Muscle of arm (tissue), 12 donors: Measurements from ENCODE around the gene MOB3B. TPM values are rescaled to one million over a fixed set of nuclear protein-coding genes. Genes with fewer than 3 reads are reported as not detected.
"Not testable (repeated sequence)": the region's sequence is repeated elsewhere in the genome, so short reads cannot be mapped to it uniquely, and the experiment has no call there.

Experiments
- DNase-seq: peaks from one replicate; pipeline ENCODE4 v3.0.0-alpha.2; 2013
- polyA plus RNA-seq, 12 donors: library from polyadenylated mRNA; unstranded; fragments of 120-200 nt; gene quantifications; one replicate each; pipeline ENCODE4 v1.2.1, GENCODE V29; 2013; ENCODE audit not compliant: insufficient read length in 12 of 12

Gene MOB3B
- polyA plus RNA-seq, 12 donors: 2.1 to 7.3 (median 2.9) TPM; not detected in 1

DNA sequence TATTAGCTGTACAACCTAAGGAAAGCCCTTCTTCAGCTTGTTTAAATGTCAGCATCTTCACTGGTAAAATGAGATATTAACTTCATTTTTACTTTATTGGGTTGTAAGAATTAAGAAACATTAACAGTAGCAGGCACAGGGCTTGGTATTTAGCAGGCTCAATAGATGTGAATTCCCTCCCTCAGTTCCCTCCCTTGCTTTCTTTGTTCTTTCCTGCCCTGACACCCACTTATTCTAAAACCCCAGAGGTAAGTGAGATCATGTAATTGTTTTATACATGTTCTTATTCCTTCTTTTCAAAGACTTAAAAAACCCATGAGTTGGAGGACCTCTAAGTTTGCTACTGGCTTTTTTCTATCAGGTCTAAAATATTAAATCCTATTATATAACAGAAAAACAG lies 78.9 kb downstream of the MOB3B start:
- DNase-seq: no peak

DNA sequence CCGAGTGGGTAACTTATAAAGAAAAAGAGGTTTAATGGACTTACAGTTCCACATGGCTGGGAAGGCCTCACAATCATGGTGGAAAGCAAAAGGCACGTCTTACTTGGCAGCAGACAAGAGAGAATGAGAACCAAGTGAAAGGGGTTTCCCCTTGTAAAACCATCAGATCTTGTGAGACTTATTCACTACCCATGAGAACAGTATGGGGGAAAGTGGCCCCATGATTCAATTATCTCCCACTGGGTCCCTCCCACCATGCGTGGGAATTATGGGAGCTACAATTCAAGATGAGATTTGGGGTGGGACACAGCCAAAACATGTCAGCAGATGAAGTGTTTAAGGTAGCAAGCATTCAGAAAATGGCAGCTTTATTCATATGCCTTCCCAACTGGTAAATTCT lies 81.3 kb downstream of the MOB3B start:
- not testable (repeated sequence) for DNase-seq

GRCh38 chr9:27447031-27447683 lies 82.5 kb downstream of the MOB3B start:
- DNase-seq: no peak

GRCh38 chr9:27445688-27446087 lies 83.9 kb downstream of the MOB3B start:
- no peak for DNase-seq

DNA sequence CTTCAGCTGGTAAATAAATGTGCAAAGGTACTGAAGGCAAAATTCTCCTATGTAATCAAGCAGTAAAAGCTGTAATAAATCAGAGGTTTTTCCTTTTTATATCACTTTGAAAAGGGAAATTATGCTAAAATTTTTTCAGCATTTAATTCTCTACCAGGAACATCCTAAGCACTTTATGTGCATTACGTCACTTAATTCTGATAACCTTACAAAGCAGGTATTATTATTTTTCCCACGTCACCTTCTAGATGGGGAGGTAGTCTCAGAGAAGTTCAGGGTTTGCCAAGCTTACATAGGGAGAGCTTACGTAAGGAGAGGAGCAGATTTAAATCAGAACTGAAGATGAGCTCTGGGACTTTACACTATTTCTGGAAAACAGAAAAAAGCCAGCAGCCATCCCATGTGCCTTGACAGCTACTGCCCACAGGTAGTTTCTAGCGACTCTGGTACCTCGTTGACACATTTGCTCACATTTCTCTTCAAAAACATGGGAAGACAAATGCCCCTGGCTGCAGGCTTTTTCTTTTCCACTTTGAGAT lies 84.5 kb downstream of the MOB3B start:
- DNase-seq: no peak

DNA sequence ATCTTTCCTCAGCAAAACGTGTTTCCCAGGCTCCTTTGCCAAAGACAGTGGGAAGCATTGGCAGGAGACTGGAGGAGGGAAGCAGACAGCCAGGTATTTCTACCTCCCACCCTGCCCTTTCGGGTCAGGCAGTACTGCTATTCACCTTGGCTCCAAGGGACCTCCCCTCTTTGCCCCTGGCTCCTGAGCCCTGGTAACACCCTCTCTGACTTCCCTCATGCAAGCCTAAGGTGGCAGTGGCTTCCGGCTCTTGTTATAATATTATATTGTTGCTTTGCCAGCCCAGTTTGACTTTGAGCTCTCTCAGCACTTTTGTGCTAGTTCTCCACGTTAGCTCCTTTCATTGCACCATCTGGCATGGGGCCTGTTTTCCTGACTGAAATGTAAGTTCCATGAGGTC lies 87.2 kb downstream of the MOB3B start:
- no peak for DNase-seq

GRCh38 chr9:27441741-27442070 lies 87.9 kb downstream of the MOB3B start:
- DNase-seq: no peak

- no peak for DNase-seq
Observed at GRCh38 chr9:27440888-27441740, 88.5 kb downstream of the MOB3B start.

DNA sequence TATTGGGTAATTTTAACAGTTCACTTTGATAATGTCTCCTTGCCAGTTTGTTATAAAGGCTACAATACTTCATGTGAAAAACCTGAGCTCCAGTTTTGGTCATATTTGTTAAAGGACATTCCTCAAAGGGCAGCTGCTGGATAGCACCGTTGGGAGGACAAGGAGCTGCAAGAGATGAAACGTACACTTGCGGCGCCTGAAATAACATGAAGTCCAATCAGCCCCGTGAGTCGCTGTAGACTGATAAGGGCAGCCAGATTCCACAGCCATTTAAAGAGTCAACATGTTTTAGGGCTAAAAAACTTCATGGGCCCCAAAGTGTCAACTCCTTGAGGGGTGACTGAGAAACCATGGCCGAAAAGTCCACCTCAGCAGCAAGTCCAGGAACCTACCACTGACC lies 91.1 kb downstream of the MOB3B start:
- no peak for DNase-seq

- DNase-seq: no peak
Observed at GRCh38 chr9:27437652-27438373, 91.8 kb downstream of the MOB3B start.

GRCh38 chr9:27436234-27436633 lies 93.4 kb downstream of the MOB3B start:
- no peak for DNase-seq

- no peak for DNase-seq
Observed at GRCh38 chr9:27433631-27434325, 95.8 kb downstream of the MOB3B start.

DNA sequence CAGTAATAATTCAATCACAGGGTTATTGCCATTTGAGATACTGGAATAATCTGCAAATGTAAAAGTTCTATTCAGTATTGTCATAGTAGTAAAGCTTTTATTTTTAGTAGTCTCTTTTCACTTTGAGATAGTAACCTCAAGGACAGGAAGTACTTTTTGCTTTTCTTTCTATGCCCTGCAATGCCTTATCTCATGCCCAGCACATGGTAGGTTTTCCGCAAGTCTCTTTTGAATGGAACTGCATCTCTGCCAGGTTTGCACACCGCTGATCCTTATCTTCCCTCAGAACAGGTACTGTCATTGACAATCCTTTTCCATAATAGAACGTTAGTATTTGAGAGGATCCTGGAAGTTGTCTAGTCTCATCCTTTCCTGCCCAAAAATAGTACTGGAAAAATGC lies 97.3 kb downstream of the MOB3B start:
- no peak for DNase-seq

DNA sequence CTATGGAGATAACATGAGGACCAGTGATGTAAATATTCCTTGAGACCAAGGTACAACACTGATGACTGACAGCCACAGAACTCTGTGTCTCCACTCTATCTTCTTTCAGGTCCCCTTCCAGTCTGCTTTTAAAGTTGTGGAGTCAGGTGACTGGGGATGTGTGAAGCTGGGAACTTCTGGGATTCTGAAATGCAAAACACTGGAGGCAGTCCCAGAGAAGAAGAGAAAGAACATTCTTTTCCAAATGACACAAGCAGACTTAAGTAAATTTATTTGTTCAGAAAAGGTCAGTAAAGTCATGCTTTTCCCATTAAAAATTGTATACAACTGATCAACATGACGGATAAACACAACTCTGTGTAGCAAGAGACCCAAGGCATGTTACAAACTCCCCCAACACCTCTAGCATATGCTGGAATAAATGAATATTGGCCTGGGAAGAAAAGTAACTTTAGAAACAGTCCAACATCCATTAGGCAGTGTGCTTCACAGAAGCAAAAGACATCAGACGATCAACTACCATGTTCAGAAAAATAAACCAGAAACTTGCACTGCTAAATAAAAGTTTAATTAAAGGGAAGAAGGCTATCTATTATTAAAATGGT lies 98.0 kb downstream of the MOB3B start:
- DNase-seq: no peak

GRCh38 chr9:27430750-27431535 lies 98.7 kb downstream of the MOB3B start:
- no peak for DNase-seq

GRCh38 chr9:27429917-27430316 lies 99.7 kb downstream of the MOB3B start:
- DNase-seq: no peak

GRCh38 chr9:27429436-27429835 lies 100.2 kb downstream of the MOB3B start:
- no peak for DNase-seq

DNA sequence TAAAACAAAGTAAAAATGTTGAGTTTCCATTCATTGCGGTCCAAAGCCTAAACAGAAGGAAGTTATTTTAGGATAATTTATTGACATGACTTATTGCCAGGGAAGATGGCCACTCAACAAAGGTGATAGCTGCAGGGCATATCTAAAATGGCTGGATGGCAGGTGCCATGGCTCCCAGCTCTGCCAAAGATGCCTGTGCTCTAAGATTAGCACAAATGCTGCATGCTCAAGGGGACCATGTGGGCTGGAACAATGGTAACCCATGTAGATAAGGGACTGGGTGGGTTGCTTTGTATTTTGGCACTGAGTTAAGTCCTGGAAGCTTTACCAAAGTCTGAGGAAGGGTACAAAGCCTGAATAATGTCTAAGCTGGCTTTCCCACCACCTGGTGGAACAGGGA lies 101.1 kb downstream of the MOB3B start:
- no peak for DNase-seq

- no peak for DNase-seq
Observed at GRCh38 chr9:27427272-27427643, 102.4 kb downstream of the MOB3B start.

DNA sequence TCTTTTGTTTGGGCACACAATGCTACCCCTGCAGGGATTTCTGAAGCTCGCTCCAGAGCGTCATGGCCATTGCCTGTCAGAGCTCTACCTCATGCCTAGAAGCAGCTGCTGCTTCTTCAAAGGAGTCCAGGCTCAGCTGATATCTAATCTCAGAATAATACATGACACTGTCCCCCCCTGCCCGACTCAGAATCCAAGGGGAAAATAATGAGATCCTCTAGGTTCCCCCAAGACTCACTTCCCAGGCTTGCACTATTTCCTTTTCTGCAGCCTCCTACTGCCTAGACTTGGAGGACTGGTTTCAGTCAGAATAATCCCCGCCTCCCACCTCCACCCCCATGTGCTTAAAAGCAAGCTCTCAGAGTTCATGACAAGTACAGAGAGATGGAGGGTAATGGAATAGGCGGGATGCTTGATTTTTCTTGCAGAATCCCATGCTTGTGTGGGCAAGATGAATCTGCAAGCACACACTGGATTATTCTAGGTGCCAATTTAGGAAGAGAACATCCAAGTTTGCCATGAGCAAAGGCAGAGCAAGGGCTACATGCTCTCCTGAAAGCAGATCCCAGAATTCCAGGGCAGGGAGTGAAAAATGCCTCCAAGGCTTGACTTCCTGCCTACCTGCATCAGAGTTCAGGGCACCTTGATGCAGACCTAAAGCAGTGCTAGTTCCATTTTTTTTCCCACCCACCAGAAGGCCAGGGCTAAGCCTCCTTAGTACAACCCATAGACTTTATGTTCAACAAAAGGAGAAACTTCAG lies 102.9 kb downstream of the MOB3B start:
- no peak for DNase-seq
